Naive B cell (primary cell): ENCODE measurements around the gene CD14. TPM values are rescaled to one million over a fixed set of nuclear protein-coding genes. Genes with fewer than 3 reads are reported as not detected.
"Not testable (repeated sequence)": the region's sequence is repeated elsewhere in the genome, so short reads cannot be mapped to it uniquely, and the experiment has no call there.

ENCODE experiments used
- ATAC-seq, 2 donors: fragments of 150-1000 bp; cut with Tn5 transposase; 2 replicates each; pipeline ENCODE4 v1.10.0; 2021; ENCODE audit warnings: low read depth in 2 of 2, mild to moderate bottlenecking in 2 of 2, moderate library complexity in 2 of 2
- DNase-seq: peaks from one replicate; pipeline ENCODE4 v3.0.0; 2022
- H3K27ac Mint-ChIP-seq, 6 donors: one replicate each; pipeline ENCODE4 v1.8.0; 2020 to 2022; ENCODE audit warnings: mild to moderate bottlenecking in 6 of 6, mixed read lengths in 6 of 6, moderate library complexity in 5 of 6, inconsistent platforms in 2 of 6
- H3K27me3 Mint-ChIP-seq, 3 donors: one replicate each; pipeline ENCODE4 v1.8.0; 2021 to 2022; ENCODE audit warnings: mixed read lengths in 3 of 3, mild to moderate bottlenecking in 1 of 3
- H3K36me3 Mint-ChIP-seq, 2 donors: one replicate each; pipeline ENCODE4 v1.8.0; 2020 to 2022; ENCODE audit warnings: mixed read lengths in 2 of 2, inconsistent platforms in 1 of 2, mild to moderate bottlenecking in 1 of 2
- H3K4me1 Mint-ChIP-seq, 3 donors: one replicate each; pipeline ENCODE4 v1.8.0; 2020 to 2022; ENCODE audit warnings: mixed read lengths in 3 of 3, inconsistent platforms in 1 of 3, mild to moderate bottlenecking in 1 of 3, moderate library complexity in 1 of 3
- H3K4me3 Mint-ChIP-seq, 8 donors: one replicate each; pipeline ENCODE4 v1.8.0; 2020 to 2022; ENCODE audit warnings: mild to moderate bottlenecking in 8 of 8, mixed read lengths in 8 of 8, moderate library complexity in 8 of 8, inconsistent platforms in 2 of 8
- H3K9me3 Mint-ChIP-seq, 7 donors: one replicate each; pipeline ENCODE4 v1.8.0; 2020 to 2022; ENCODE audit warnings: mixed read lengths in 7 of 7, mild to moderate bottlenecking in 5 of 7, inconsistent platforms in 2 of 7, moderate library complexity in 1 of 7
- polyA plus RNA-seq, 6 donors: library from polyadenylated mRNA; unstranded; fragments of 300-500 nt; fragmentation: Illumina TruSeq; gene quantifications; one replicate each; pipeline ENCODE4 v1.2.3, GENCODE V29; 2021; ENCODE audit warnings: low read depth in 6 of 6

Gene CD14
- polyA plus RNA-seq, 6 donors from 2014 or later, result 1.5 to 10.2 (median 2.8) TPM

- DNase-seq (no peak), ATAC-seq (no peak)
- Mint-ChIP-seq H3K27me3 (peaks cover 0 to 8% (median 4%) of the 10 kb centered on the region in 3 donors), H3K4me3 (no peak overlapping the region), H3K36me3 (no peaks in the 10 kb centered on the region), H3K9me3 (no peaks in the 10 kb centered on the region), H3K4me1 (no peaks in the 10 kb centered on the region), H3K27ac (peak overlapping the region in 1 of 6 donors; percentile 2)
Observed at GRCh38 chr5:140602147-140602546, 30.8 kb downstream of the CD14 start.

DNA sequence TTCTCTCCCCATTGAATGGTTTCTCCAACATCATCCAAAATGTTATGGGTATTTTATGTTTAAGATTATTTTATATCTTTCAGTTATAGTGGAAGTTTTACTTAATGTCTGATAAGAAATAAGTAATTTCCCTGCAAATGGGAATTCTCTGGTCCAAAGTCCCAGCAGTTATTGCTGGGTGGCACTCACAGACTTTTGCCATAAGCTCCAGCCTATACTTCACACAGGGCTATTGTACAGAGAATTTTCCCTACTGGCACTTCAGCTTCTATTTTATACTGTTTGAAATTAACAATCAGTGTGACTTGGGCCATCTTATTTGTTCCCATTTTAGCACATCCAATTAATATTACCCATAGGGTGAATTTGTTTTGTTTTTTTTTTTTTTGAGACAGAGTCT is 32.9 kb downstream of the CD14 start:
- Mint-ChIP-seq H3K27ac (no peak overlapping the region), H3K4me3 (no peak overlapping the region), H3K9me3 (no peaks in the 10 kb centered on the region), H3K36me3 (no peaks in the 10 kb centered on the region), H3K27me3 (peaks cover 8 to 17% (median 11%) of the 10 kb centered on the region in 3 donors), H3K4me1 (peaks cover 0 to 2% (median 0%) of the 10 kb centered on the region in 3 donors)
- no peak for ATAC-seq
- no peak for DNase-seq

- no peak overlapping the region for H3K27ac Mint-ChIP-seq
- peaks cover 11 to 23% (median 13%) of the 10 kb centered on the region in 3 donors for H3K27me3 Mint-ChIP-seq
- no peak for ATAC-seq
- no peak for DNase-seq
- H3K36me3 Mint-ChIP-seq, result no peaks in the 10 kb centered on the region
- no peaks in the 10 kb centered on the region for H3K9me3 Mint-ChIP-seq
- no peak overlapping the region for H3K4me3 Mint-ChIP-seq
- peaks cover 0 to 3% (median 0%) of the 10 kb centered on the region in 3 donors for H3K4me1 Mint-ChIP-seq
Observed at GRCh38 chr5:140598836-140599235, 34.1 kb downstream of the CD14 start.

- H3K27me3 Mint-ChIP-seq, result peaks cover 11 to 31% (median 13%) of the 10 kb centered on the region in 3 donors
- DNase-seq (no peak), ATAC-seq (no peak)
- H3K27ac Mint-ChIP-seq, result no peak overlapping the region
- peaks cover 0 to 3% (median 0%) of the 10 kb centered on the region in 3 donors for H3K4me1 Mint-ChIP-seq
- H3K9me3 Mint-ChIP-seq, result no peaks in the 10 kb centered on the region
- no peak overlapping the region for H3K4me3 Mint-ChIP-seq
- H3K36me3 Mint-ChIP-seq, result no peaks in the 10 kb centered on the region
Observed at GRCh38 chr5:140596321-140596741, 36.6 kb downstream of the CD14 start.

- Mint-ChIP-seq H3K27ac (peak overlapping the region in 1 of 6 donors; percentile 34), H3K27me3 (peaks cover 11 to 31% (median 13%) of the 10 kb centered on the region in 3 donors), H3K9me3 (no peaks in the 10 kb centered on the region), H3K4me1 (peaks cover 0 to 3% (median 0%) of the 10 kb centered on the region in 3 donors), H3K36me3 (no peaks in the 10 kb centered on the region), H3K4me3 (no peak overlapping the region)
- ATAC-seq (no peak), DNase-seq (no peak)
Observed at GRCh38 chr5:140595538-140596300, 37.3 kb downstream of the CD14 start.

DNA sequence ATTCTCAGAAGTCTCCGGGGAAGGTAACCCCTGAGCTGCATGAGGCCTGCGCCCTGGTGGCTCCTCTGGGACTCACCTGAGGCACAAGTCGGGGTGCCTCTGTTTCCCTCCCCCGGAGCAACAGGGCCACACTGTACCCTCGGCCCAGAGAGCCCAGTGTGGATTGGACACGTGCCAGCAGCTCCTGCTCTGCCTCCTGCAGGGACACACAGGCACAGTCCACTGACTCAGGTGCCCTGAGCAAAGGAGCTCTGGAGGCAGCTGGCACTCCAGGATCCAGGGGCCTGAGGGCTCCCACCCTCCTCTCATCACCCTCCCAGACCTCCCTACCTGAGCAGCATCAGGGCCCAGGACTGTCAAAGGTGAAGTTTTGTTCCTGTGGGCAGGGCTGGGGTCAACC is 38.8 kb downstream of the CD14 start:
- Mint-ChIP-seq H3K4me3 (no peak overlapping the region), H3K36me3 (no peaks in the 10 kb centered on the region), H3K4me1 (peaks cover 0 to 3% (median 0%) of the 10 kb centered on the region in 3 donors), H3K27ac (no peak overlapping the region), H3K27me3 (peaks cover 10 to 30% (median 13%) of the 10 kb centered on the region in 3 donors), H3K9me3 (no peaks in the 10 kb centered on the region)
- DNase-seq, result no peak
- no peak for ATAC-seq

DNA sequence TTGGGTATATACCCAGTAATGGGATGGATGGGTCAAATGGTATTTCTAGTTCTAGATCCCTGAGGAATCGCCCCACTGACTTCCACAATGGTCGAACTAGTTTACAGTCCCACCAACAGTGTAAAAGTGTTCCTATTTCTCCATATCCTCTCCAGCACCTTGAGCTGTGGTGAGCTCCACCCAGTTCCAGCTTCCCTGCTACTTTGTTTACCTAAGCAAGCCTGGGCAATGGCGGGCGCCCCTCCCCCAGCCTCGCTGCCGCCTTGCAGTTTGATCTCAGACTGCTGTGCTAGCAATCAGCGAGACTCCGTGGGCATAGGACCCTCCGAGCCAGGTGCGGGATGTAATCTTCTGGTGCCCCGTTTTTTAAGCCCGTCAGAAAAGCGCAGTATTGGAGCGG is 39.9 kb downstream of the CD14 start:
- not testable (repeated sequence) for DNase-seq, H3K36me3 Mint-ChIP-seq, H3K4me1 Mint-ChIP-seq, ATAC-seq, H3K27ac Mint-ChIP-seq, H3K9me3 Mint-ChIP-seq, H3K4me3 Mint-ChIP-seq
- H3K27me3 Mint-ChIP-seq, result peaks cover 7 to 23% (median 13%) of the 10 kb centered on the region in 3 donors

GRCh38 chr5:140591747-140592372 is 41.1 kb downstream of the CD14 start:
- ATAC-seq (no peak), DNase-seq (no peak)
- peaks cover 0 to 3% (median 0%) of the 10 kb centered on the region in 3 donors for H3K4me1 Mint-ChIP-seq
- H3K27me3 Mint-ChIP-seq, result peaks cover 7 to 23% (median 13%) of the 10 kb centered on the region in 3 donors
- no peaks in the 10 kb centered on the region for H3K36me3 Mint-ChIP-seq
- peak overlapping the region in 1 of 6 donors; percentile 60 for H3K27ac Mint-ChIP-seq
- no peaks in the 10 kb centered on the region for H3K9me3 Mint-ChIP-seq
- H3K4me3 Mint-ChIP-seq, result no peak overlapping the region

GRCh38 chr5:140590861-140591260 is 42.1 kb downstream of the CD14 start:
- H3K27me3 Mint-ChIP-seq, result peaks cover 7 to 21% (median 19%) of the 10 kb centered on the region in 3 donors
- no peak overlapping the region for H3K4me3 Mint-ChIP-seq
- ATAC-seq (no peak), DNase-seq (no peak)
- H3K27ac Mint-ChIP-seq, result no peak overlapping the region
- no peaks in the 10 kb centered on the region for H3K36me3 Mint-ChIP-seq
- no peaks in the 10 kb centered on the region for H3K9me3 Mint-ChIP-seq
- peaks cover 0 to 3% (median 0%) of the 10 kb centered on the region in 3 donors for H3K4me1 Mint-ChIP-seq

GRCh38 chr5:140588311-140589070 is 44.5 kb downstream of the CD14 start:
- H3K36me3 Mint-ChIP-seq, result no peaks in the 10 kb centered on the region
- no peak for DNase-seq
- H3K9me3 Mint-ChIP-seq, result peaks cover 0 to 6% (median under 1%) of the 10 kb centered on the region in 7 donors
- no peak for ATAC-seq
- no peak overlapping the region for H3K4me3 Mint-ChIP-seq
- no peaks in the 10 kb centered on the region for H3K4me1 Mint-ChIP-seq
- H3K27ac Mint-ChIP-seq, result no peak overlapping the region
- H3K27me3 Mint-ChIP-seq, result peaks cover 0 to 12% (median 9%) of the 10 kb centered on the region in 3 donors

- Mint-ChIP-seq H3K4me1 (no peaks in the 10 kb centered on the region), H3K27ac (no peak overlapping the region), H3K9me3 (peaks cover 0 to 16% (median 3%) of the 10 kb centered on the region in 7 donors), H3K4me3 (no peak overlapping the region), H3K36me3 (no peaks in the 10 kb centered on the region), H3K27me3 (peaks cover 0 to 17% (median 15%) of the 10 kb centered on the region in 3 donors)
- ATAC-seq (no peak), DNase-seq (no peak)
Observed at GRCh38 chr5:140587495-140587894, 45.5 kb downstream of the CD14 start.
